ENCODE results near the gene SF3A2.

- TF ChIP-seq RARB (CRISPR knock-in tag; IDR thresholded peaks at IDR 0.05): no peak
- no peak for TF ChIP-seq POU6F1 (CRISPR knock-in tag; IDR thresholded peaks at IDR 0.05; ENCODE audit: borderline replicate concordance, low read depth)
- TF ChIP-seq ZFP3 (CRISPR knock-in tag; IDR thresholded peaks at IDR 0.05): no peak
- no peak for TF ChIP-seq ESRRG (CRISPR knock-in tag; IDR thresholded peaks at IDR 0.05)
Observed at GRCh38 chr19:2290441-2291184, 54.0 kb downstream of the SF3A2 start.
